C1 segment of cervical spinal cord (tissue), 14 donors: ENCODE results near the gene ZNF134.

Experiments
- DNase-seq, 14 donors: peaks; one replicate each; lab custom pipeline; 2025; lab: John Stamatoyannopoulos, UW

The ZNF134 gene

GRCh38 chr19:57637379-57637778 is 23.3 kb downstream of the ZNF134 start:
- DNase-seq: no peak

- no peak for DNase-seq
Measured at GRCh38 chr19:57641715-57642234, 27.7 kb downstream of the ZNF134 start.

GRCh38 chr19:57642396-57643046 is 28.5 kb downstream of the ZNF134 start:
- no peak for DNase-seq

GRCh38 chr19:57643734-57644133 is 29.7 kb downstream of the ZNF134 start:
- DNase-seq: no peak

GRCh38 chr19:57648331-57649003 is 34.4 kb downstream of the ZNF134 start:
- DNase-seq: no peak

- no peak for DNase-seq
Measured at GRCh38 chr19:57651654-57651996, 37.6 kb downstream of the ZNF134 start.

- no peak for DNase-seq
Measured at GRCh38 chr19:57653689-57654088, 39.6 kb downstream of the ZNF134 start.

- DNase-seq: no peak
Measured at GRCh38 chr19:57655443-57655842, 41.4 kb downstream of the ZNF134 start.

GRCh38 chr19:57656346-57656745 is 42.3 kb downstream of the ZNF134 start:
- DNase-seq: no peak

GRCh38 chr19:57664269-57665127 is 50.5 kb downstream of the ZNF134 start:
- DNase-seq: peak in 10 of 14 donors; percentile 10 to 66 (median 26)

- DNase-seq: peak in 1 of 14 donors; percentile 48
Measured at GRCh38 chr19:57665261-57665806, 51.3 kb downstream of the ZNF134 start.

- no peak for DNase-seq
Measured at GRCh38 chr19:57667228-57667627, 53.2 kb downstream of the ZNF134 start.

GRCh38 chr19:57668635-57669034 is 54.6 kb downstream of the ZNF134 start, which contains the start of gene ZSCAN4:
Gene ZSCAN4 (plus strand): TSS chr19:57668935. CDS start chr19:57676146, 7,211 bp downstream.
- no peak for DNase-seq

GRCh38 chr19:57671124-57671895 is 57.3 kb downstream of the ZNF134 start:
- no peak for DNase-seq

- no peak for DNase-seq
Measured at GRCh38 chr19:57672466-57672865, 58.4 kb downstream of the ZNF134 start.
